Heart left ventricle (tissue), 13 donors: ENCODE data around the gene LTC4S.

Experiments used
- CTCF ChIP-seq, 12 donors: fragments of 200-600 bp; sonication (generic) in 4 of 12; IDR thresholded peaks; one replicate each; pipeline versions ENCODE4 v1.5.0 to v1.8.0; 2018 to 2022; ENCODE audit warnings: antibody characterized with exemption in 12 of 12, mild to moderate bottlenecking in 5 of 12
- POLR2A ChIP-seq, 2 donors: fragments of 450-650 bp; IDR thresholded peaks; one replicate each; pipeline ENCODE4 v1.6.1; 2017; ENCODE audit warnings: antibody characterized with exemption in 2 of 2, mild to moderate bottlenecking in 2 of 2, moderate library complexity in 2 of 2
- donor health status: ischemic (EF 13 %, LVEDD 7.1; RV severe dilation, severe dysfunction).
- donor health status: DM: no; HTN: yes; CAD: no.
- donor health status: DM: no; HTN: no; CAD: no.
- donor health status: ischemic (EF 25% LVEDD 6.9; RV normal size, moderate dysfunction).
- donor health status: ischemic (EF 25% LVEDD 5.7; RV mildly dilated, moderate dysfunction).
- donor health status: ischemic (EF 35%, LVEDD 5.7; RV mildly dilated, moderate dysfunction).
- donor health status: nonischemic (EF 11% LVEDD 7.7; RV severe dilation, severe dysfunction).
- donor health status: DM: yes; HTN: yes; CAD: no.
- donor health status: PGD.
- donor health status: ischemic (EF 29% LVEDD 5.4; RV normal size, mild dysfunction).
- donor health status: nonischemic (EF 23%, LVEDD 6.1; RV moderate dilation, normal function).

DNA sequence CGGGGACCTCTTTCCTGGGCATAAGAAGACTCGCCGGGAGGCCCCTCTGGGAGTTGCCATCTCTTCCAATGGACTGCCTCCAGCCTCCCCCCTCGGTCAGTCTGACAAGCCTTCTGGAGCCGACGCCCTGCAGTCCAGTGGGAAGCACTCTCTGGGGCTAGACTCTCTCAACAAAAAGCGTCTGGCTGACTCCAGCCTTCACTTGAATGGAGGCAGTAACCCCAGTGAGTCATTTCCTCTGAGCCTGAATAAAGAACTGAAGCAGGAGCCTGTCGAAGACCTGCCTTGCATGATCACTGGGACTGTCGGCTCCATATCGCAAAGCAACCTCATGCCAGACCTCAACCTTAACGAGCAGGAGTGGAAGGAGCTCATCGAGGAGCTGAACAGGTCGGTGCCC is 28.4 kb upstream of the LTC4S start:
- TF ChIP-seq CTCF (IDR thresholded peaks at IDR 0.05) (no peak), POLR2A (IDR thresholded peaks at IDR 0.05) (no peak)
